ENCODE results near the gene SHROOM4.

SHROOM4 gene

GRCh38 chrX:50614460-50614859 is 199.5 kb downstream of the SHROOM4 start:
- TF ChIP-seq, protein P1, sequence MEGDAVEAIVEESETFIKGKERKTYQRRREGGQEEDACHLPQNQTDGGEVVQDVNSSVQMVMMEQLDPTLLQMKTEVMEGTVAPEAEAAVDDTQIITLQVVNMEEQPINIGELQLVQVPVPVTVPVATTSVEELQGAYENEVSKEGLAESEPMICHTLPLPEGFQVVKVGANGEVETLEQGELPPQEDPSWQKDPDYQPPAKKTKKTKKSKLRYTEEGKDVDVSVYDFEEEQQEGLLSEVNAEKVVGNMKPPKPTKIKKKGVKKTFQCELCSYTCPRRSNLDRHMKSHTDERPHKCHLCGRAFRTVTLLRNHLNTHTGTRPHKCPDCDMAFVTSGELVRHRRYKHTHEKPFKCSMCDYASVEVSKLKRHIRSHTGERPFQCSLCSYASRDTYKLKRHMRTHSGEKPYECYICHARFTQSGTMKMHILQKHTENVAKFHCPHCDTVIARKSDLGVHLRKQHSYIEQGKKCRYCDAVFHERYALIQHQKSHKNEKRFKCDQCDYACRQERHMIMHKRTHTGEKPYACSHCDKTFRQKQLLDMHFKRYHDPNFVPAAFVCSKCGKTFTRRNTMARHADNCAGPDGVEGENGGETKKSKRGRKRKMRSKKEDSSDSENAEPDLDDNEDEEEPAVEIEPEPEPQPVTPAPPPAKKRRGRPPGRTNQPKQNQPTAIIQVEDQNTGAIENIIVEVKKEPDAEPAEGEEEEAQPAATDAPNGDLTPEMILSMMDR (IDR thresholded peaks at IDR 0.05; ENCODE audit: insufficient read depth, low read depth, low read length, missing control alignments): no peak
- DNase-seq (ENCODE audit: low read depth): no peak

GRCh38 chrX:50613846-50614245 is 200.1 kb downstream of the SHROOM4 start:
- H3K4me3 ChIP-seq (ENCODE audit: low read depth, low read length): no peak overlapping the region
- TF ChIP-seq, protein P1 (IDR thresholded peaks at IDR 0.05; ENCODE audit: insufficient read depth, low read depth, low read length, missing control alignments): no peak
- no peak for DNase-seq (ENCODE audit: low read depth)

More at GRCh38 chrX:50614460-50614859, 199.5 kb downstream of the SHROOM4 start:
- H3K4me3 ChIP-seq (ENCODE audit: low read depth, low read length): no peak overlapping the region

DNA sequence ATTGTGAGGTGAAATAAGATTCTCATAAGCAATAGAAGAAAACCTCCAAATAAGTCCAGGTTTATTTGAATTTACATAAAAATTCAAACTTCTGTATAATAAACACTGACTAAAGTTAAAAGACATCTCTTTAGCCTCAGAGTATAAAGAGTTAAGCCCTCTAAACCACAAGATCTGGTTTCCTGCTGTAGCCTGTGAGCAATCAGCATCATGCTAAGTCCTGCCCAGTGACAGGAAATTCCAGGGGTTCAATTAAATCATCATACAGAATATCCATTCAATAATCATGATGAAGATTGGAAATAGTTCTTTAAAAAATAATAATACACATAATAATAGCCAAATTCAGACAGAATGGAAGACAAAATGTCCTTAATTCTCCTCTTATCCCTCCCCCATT is 204.2 kb downstream of the SHROOM4 start:
- DNase-seq (ENCODE audit: low read depth): no peak
- no peak overlapping the region for H3K4me3 ChIP-seq (ENCODE audit: low read depth, low read length)
- TF ChIP-seq, protein P1 (IDR thresholded peaks at IDR 0.05; ENCODE audit: insufficient read depth, low read depth, low read length, missing control alignments): no peak

DNA sequence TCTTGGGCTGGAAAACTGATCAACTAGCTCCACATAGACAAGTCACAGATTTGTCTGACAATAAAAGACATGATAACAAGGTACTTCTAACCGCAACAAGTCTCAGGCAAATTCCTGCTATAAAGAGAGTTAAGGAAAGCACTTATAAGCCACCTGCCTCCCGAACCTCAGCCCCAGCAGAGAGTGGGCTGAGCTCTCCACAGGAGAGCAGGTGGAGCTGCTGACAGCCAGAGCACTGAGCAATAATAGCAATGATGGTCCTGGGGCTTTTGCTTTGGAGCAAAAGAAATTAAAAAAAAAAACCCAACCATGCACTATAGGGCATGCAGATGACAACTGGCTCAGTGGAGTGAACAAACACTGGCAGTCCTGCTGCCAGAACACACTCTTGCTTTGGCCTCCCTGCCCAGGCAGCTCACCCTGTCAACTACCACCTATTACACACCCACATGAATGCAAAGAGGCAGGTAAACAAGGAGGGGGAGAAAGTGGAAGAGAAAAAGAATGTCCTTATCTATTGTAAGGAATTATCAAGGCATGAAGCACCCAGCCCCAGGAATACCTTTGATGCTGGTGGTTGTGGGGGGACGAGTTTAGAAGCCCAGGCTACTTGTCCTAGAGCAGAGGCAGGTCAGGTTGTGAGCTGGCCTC is 207.6 kb downstream of the SHROOM4 start:
- TF ChIP-seq, protein P1 (IDR thresholded peaks at IDR 0.05; ENCODE audit: insufficient read depth, low read depth, low read length, missing control alignments): no peak
- H3K4me3 ChIP-seq (ENCODE audit: low read depth, low read length): no peak overlapping the region
- DNase-seq (ENCODE audit: low read depth): no peak

DNA sequence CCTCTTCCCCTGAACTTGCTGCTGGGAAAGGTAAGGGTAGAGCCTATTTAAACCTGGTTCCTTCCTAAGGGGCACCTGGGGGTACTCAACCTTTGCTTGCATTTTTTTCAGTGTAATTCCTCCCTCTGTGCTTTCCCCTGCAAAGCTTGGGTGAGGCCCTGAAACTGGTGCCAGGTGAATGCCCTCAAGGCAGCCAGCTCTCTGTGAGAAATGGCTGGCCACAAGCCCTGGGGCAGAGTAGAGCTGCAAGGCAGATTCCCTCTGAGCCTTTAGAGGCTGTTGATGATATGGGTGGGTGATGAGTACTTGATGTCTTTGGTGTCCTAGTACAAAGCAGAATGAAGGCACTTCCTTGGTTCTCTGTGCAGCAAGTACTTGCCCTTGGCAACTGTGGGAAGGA is 217.9 kb downstream of the SHROOM4 start:
- no peak overlapping the region for H3K4me3 ChIP-seq (ENCODE audit: low read depth, low read length)
- TF ChIP-seq, protein P1 (IDR thresholded peaks at IDR 0.05; ENCODE audit: insufficient read depth, low read depth, low read length, missing control alignments): no peak
- no peak for DNase-seq (ENCODE audit: low read depth)

DNA sequence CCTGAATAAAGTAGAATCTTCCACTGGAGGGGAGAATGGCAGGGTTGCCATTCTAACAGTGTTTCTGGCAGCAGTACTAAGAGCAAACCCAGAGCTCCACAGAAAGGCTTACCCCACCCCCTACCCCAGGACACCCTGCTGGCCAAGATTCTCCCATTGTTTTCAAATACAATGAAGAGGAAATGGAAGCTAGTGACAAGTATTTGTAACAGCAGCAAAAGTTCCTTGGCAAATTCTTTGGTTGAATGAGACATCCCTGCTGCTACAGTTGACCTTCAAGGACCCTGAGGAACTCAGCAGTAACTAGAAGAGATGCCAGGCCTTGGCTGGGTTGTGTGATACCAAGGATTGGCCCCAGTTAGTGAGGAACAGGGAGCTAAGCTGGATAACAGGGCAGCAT is 219.2 kb downstream of the SHROOM4 start:
- no peak for DNase-seq (ENCODE audit: low read depth)
- TF ChIP-seq, protein P1 (IDR thresholded peaks at IDR 0.05; ENCODE audit: insufficient read depth, low read depth, low read length, missing control alignments): no peak
- no peak overlapping the region for H3K4me3 ChIP-seq (ENCODE audit: low read depth, low read length)

- no peak overlapping the region for H3K4me3 ChIP-seq (ENCODE audit: low read depth, low read length)
- no peak for DNase-seq (ENCODE audit: low read depth)
- TF ChIP-seq, protein P1 (IDR thresholded peaks at IDR 0.05; ENCODE audit: insufficient read depth, low read depth, low read length, missing control alignments): no peak
These were observed 227.0 kb downstream of the SHROOM4 start for GRCh38 chrX:50586980-50587379.
